DMS53 treated with DMSO at 0.1 percent for 48 hours (cell line): ENCODE measurements around the gene RSRC1.
"Not testable (repeated sequence)": the region's sequence is repeated elsewhere in the genome, so short reads cannot be mapped to it uniquely, and the experiment has no call there.

Source experiments
- DNase-seq: peaks from one replicate; lab custom pipeline; 2025; ENCODE audit not compliant: unreplicated experiment; lab: John Stamatoyannopoulos, UW

RSRC1 gene, protein sequence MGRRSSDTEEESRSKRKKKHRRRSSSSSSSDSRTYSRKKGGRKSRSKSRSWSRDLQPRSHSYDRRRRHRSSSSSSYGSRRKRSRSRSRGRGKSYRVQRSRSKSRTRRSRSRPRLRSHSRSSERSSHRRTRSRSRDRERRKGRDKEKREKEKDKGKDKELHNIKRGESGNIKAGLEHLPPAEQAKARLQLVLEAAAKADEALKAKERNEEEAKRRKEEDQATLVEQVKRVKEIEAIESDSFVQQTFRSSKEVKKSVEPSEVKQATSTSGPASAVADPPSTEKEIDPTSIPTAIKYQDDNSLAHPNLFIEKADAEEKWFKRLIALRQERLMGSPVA

DNA sequence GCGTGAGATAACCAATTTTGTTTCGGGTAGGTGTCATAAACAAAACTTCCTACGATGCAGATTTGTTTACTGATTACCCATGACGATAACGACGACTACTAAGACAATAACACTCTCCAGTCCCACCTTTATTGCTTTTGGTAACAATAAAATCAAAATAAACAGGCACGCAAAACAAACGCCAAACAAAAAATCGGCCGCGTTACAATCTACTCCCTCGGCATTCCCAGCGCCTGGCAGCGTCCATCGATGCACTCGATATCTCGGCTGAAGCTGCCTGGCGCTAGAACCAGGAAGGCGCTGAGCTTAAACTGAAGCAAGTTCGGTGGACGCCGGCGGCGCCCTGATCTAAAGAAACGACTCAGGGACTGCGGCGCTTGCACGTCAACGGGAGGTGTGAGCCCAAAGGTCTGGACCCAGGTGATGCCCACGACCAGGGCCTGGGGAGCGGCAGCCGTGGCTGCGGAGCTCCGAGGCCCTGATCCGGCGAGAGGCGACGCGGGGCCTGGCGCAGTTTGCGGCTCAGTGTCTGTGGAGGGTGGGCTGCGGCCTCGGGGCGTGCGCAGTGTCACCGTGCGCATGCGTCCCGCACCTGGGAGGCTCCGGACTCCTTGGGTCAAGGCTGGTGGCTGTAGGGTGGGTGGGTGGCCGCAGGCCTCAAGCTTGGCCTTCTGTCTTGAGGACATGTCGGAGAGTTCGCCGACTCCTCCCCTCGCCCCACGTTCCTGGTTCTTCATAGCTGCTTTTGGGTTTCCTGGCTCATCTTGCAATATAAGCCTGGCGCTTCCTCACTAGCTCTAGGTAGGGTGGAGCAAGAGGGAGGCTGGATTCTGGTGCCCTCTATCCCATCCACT is at the start of gene RSRC1:
Gene RSRC1 (plus strand): TSS at position 286 of the 854 bp plus-strand sequence. CDS start 12,016 bp downstream, outside the sequence.
- peak; percentile 81 for DNase-seq

DNA sequence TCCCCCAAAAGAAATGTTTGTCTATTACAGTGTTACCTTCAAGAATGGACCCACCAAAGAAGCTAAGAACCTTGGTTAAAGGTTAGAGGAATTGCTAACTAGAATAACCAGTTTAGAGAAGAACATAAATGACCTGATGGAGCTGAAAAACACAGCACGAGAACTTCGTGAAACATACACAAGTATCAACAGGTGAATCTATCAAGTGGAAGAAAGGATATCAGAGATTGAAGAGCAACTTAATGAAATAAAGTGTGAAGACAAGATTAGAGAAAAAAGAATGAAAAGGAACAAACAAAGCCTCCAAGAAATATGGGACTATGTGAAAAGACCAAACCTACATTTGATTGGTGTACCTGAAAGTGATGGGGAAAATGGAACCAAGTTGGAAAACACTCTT is 44.3 kb upstream of the RSRC1 start:
- not testable (repeated sequence) for DNase-seq

DNA sequence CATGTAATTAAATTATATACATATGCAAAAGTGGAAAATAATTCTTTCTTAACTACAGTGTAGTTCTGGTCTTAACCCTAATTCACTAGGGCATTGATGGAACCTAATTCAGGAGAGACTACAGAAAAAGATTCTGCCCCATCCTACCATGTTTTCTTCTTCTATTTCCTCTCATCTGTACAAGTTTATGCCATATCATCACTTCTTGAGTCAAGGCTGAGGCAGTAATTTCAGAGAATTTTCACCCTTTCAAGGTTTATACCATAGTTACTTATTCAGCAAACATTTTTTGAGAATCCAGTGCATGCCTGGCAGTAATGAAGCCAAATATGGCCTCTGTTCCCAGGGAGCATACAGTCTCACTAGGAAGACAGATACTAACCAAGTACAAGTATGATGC is 37.1 kb upstream of the RSRC1 start:
- no peak for DNase-seq

DNA sequence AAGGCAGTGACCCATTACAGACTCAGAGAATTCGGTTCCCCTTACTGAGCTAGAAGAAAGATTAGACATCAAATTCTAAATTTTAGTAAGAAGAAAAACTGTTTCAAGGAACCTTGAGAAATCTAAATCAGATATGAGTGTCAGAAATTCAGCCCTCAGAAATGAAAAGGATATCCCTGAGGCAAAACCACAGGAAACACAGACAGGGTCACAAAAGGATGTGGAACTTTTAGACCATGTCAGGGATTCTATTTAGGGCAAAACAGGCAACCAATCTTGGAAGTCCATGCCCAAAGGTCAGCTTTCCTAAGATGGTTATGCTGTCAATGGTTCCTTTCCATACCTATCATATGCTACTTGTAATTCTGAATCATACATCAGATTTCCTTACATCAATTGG is 35.3 kb upstream of the RSRC1 start:
- DNase-seq: no peak

DNA sequence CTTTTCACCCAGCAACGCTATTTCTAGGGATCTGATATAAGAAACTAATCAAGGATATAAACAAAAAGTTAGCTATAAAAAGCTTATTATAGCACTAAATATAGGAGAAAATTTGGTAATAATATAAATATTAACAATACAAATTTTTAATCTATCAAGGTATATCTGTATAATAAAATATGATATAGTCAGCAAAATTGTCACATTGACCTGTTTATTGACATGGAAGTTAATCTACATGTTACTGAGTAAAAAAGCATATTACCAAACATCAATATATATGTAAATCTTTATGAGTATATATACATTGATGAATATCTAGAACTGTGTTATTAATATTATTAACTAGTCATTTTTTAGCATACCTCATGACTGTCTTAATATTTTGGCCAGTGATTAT is 30.3 kb upstream of the RSRC1 start:
- DNase-seq: no peak

DNA sequence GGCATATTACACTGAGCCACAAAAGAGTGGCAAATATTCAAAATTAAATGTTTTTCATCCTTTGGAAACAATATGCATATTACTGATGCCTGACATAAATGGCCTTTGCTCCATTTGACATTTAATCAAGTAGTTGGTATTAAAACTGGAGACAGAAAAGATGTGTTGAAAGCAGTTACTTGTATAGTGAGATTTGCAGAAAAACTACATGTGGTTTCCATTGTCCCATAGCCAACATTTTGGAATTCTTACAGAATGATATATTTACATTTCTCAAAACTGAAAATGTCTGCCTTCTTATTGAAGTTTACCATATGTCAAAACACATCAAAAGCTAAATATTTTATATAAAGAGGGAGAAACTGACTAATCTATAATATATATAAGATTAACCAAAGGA is 25.2 kb upstream of the RSRC1 start:
- DNase-seq: no peak

DNA sequence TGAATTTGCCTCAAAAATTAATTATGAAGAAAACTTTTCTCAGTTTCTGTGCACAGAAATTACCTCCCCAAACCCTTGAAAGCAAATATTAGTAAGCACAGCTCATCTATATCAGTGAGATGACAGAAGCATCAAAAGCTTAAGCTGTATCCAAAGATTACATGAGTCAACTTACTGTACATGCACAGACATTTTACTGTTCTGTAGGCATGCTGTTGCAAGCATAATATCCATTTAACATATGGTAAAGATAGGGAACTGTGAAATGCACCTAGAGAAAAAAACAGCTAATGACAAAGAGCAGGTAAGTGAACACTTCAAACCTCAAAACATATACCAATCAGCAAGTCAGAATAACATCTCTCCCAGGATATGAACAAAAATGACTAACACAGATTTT is 24.5 kb upstream of the RSRC1 start:
- DNase-seq: no peak

DNA sequence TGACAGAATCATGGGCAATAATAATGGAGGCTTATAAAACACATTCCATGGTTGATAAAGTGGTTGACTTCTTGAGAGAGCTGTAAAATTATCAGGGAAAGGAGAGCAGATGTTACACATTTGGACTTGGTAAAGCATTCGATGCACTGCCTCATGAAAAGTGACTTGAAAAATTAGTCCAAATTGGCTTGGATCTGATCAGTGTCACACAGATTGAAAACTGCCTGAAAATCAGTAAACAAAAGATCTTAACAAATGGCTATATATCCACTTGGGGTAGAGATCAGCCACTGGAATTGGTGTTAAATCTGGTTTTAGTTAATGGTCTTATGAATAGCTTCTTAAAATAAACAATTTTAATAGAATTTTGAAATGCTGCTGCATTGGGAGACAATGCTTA is 24.0 kb upstream of the RSRC1 start:
- DNase-seq: no peak

DNA sequence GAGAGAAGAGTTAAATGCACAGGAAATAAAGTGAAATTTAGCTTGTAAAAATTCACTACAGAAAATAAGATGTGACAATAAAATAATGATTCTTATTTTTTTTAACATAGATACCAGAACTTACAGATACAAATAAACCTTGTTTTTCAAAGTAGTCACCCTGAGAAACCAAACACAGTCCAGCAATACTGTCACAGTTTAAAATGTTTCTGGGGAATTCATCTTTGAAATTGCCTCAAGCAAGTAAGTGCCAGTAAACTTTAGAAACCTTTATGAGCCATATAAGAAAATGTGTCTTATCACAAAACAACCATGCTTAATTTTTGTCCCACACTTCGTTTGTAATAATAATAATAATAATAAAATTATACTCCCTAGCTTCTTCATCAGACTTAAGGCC is 23.5 kb upstream of the RSRC1 start:
- no peak for DNase-seq

DNA sequence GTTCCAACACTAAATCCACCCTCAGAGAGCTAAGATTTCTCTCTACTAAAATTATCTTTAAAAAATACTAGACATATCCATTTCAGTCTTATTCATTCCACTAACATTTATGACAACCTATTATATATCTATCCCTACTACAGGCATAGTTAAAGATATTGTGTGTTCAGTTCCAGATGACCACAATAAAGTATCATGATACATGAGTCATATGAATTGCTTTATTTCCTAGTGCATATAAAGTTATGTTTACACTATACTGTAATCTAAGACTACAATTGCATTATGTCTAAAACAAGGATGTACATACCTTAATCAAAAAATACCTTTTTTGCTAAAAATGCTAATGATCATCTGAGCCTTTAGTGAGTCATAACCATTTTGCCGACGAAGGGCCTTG is 23.1 kb upstream of the RSRC1 start:
- no peak for DNase-seq

DNA sequence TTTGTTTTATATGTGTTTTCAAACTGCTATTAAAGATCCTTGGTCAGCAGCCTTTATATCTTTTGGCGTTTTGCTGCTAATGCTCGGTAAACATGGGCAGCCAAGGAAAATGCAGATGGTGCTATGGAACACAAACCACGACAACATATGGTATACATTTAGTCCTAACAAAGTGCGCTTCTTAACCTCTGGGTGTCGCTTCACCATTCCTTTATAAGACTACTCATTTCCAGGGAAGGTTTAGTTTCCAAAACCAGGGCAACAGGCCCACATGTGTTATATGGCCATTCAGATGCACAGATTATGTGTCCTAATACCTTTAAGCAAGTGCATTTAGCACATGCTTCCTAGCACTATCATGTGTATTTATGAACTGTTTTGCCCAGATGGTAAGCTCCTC is 18.4 kb upstream of the RSRC1 start:
- no peak for DNase-seq

DNA sequence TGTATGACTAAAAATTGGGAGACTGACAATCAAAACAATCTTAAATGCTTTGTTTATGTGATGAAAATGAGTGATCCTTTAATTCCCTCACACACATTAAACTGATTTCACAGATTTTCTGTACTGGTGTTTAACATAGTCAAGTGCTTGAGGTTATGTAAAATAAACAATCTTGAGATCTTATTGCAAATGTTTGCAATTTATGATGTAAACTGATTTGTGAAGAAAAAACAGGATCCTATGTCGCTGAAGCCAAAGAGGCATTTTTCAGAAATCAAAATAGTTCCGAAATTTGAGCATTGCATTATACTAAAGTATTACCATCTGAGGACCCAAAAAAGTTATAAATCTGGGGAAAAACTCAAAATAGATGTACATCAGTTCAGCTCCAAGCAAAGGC is 16.4 kb upstream of the RSRC1 start:
- no peak for DNase-seq

DNA sequence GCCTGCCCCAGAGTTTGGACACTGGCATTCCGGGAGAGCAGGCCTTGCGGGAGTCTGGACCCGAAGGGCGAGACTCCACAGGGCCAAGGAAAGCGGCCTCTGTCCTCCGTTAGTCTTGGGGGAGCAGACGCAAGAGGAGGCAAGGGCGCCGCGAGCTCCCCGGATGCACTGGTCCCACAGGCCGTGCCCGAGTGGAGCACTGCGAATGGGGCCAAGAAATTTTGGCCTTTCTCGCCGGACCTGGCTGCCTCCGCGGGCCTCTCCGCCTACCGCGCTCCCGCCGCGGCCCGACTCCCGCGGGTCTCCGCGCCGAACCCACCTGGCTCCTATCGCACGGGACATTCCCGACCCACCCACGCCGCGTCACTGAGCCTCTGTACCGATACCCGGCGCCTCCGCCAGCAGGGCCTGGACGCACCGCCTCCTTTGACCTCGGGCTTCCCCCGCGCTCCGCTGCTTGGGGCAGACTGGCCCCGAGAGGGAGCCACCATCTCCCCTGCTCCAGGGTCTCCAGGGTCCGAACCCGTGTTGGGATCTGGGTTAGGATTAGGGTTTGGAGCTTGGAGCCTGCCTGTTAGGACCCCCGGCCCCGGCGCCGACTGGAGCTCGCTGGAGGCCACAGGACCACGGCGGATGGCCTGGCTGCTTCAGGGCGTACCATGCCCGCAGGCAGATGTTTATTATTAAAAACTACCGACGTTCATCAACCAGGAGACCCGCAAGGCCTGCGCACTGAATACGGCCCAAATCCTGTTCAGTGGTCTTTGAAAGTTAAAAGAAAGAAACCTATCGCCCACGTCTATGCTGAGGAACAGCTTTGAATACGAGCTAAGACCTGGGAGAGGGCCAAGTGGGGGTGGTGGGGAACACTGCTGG is 15.4 kb upstream of the RSRC1 start:
- DNase-seq: no peak

DNA sequence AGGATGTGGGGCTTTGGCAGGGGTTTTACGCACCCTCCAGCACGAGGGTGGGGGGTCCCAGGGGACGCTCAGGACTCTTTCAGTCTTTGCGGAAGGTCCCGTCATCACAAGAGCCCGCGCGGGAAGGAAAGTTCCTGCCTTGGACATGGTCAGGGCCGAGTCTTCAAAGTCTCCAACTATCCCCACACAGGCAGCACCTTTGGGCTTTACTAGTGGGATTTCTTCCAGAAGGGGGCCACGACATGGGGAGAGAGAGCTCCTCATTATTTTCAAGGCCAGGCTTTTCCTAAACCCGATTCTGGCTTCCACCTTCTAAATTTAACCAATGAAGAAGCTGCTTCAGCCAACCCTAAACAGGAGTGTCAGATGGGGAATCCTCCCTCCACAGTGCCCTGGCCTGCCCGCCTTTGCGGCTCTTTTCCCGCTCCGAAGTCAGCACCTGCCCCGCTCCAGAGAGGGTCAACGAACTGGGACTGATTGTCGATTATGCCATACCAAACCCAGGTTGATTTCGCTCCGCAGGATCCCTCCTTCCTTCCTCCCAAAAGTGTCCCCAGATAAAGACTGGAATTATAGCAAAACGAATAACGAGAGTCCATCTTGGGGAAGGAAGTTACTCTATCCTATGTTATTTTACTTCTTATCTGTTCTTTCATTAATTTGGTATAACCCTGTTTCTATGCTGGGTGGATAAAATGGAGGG is 14.6 kb upstream of the RSRC1 start:
- DNase-seq: no peak

DNA sequence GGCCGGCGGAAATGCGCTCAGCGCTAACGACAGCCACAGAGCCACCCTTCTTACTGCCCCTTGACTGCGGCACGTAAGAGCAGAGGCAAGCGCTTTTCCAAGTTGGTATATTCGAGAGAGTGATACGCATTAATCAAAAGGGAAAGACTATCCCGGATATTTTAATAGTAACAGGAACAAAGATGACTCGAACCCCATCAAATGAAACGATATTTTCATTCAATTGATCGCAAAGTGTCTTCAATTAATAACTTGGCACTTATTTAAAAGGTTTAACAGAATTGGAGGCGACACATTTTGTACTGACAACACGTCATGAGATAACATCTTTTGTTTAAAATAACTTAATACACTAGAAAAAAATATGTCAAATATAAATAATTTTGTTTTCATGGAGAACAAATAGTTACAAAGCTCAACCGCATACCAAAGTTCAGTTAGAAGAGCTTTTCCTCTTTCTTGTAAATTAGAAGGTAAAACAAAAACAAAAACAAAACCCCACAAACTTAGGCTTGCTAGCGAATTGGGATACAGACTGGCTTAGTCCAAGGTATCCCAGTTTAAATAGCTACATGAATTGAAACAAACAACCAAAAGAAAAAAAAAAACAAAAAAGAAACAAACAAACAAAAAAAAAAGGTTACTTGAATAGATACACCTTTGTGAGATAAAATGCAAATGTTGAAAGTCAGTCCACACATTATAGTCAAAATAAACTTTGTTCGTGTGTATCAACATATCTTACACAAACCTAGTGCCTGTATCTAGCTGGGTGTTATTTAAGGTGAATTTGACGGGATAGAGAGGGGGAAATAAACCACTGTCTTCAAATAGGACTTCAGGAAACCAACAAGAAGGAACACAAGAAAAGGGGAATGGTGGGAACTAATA is 13.8 kb upstream of the RSRC1 start:
- DNase-seq: no peak

DNA sequence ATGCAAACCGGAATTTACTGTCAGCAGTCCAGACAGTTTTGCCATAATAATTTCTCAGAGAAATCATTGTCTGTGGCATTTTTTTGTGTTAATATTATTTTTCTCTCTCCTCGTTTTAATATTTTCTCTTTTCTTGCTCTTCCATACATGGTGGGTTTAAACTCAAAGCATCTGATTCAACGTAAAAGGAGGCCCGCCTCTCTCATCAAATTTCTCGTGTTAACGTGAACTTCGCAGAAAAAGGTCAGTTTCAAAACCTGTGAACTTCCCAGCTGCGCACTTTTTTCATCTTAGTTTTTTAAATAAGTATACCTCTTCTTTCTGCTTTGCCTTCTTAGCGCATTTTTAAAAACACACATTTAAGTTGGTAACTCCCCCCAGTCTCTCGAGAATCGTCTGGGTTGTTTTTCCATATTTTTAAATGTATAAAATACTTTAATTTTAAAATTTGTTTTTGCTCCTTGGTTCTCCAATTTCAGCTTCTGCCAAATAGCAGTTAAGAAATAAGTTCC is 12.8 kb upstream of the RSRC1 start:
- DNase-seq: no peak

DNA sequence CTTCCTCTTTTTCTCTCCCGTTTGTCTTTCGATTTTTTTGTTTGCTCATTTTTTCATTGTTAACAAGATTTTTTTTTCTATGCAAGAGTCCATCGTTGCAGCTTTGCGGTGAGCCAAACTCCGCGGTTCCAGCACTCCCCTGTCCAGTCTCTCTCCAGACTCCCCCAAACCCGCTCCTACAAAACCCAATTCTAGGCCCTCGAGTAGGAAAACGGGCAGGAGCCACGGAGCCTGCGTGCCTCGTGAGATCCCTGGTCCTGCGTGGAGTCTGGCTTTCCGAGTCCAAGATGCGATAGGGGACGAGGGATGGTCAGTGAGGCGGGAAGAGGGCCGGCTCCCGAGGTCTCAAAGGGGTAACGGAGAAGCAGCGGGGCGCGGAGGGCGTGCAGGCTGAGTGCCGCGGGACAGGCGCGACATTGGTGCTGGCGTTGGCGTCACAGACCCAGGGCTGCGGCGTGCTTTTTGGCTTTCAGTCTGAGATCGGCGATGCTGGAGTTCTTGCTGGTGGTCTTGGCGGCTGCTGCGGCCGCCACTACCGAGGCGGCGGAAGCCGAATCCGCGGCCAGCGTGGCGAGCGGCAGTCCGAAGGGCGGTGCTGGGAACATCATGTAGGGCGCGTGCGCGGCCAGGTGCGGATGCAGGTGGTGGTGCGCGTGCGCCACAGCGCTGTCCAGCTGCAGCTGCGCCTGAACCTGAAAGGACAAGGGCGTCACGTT is 12.1 kb upstream of the RSRC1 start:
- peak; percentile 80 for DNase-seq

DNA sequence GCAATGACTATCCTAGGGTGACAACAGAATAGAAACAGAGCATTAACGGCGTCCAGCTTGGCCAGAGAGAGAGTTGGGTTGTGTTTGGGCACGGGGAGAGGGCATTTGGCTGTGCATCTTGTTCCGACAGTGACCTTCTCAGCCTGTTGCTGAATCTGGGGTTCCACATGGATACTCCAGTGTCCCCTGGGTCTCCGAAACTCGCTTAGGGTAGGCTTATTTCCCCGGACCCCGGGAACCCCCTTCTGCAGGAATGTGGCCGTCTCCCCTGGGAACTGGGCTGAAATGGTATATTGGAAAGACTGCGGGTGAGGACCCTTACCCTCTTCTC is 11.6 kb upstream of the RSRC1 start:
- DNase-seq: no peak

DNA sequence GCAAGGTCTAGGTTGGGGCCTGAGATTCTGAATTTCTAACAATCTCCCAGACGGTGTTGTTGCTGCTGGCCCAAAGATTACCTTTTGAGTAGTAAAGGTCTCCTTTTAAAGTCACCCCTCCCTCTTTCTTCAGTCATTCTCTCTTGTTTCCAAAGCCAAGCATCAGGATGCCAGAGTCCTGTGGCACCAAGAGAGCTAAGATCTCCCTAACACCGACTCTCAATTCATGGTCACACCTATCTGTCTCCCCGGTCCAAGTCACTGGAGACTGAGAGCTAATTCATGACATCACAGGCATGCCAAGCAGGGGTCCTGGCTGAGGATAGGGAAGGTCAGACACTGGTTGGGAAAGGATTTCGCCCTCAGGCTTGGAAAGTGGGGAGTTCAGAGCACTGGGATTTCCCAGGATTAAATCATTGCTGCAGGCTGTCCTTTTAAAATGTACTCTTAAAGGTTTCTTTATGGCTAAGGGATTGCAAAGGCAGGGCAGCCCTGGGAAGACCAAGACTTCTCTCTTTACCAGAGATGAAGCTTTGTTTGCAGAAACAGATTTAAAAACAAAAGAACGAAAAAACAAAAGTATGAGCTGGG is 11.0 kb upstream of the RSRC1 start:
- no peak for DNase-seq
